Fibroblast of pulmonary artery (primary cell): Measurements from ENCODE around the gene CCDC184.

Experiments
- DNase-seq: peaks from one replicate; pipeline ENCODE4 v3.0.0-alpha.2; 2010; ENCODE audit warnings: low read depth
- H3K4me3 ChIP-seq: replicated peaks from 2 replicates; pipeline ENCODE4 v1.5.1; 2011; ENCODE audit warnings: low read depth, mild to moderate bottlenecking, control low read depth, low read length, moderate library complexity
- TF ChIP-seq, protein P1 (sequence below): IDR thresholded peaks from 2 replicates; pipeline ENCODE4 v1.5.1; 2011; ENCODE audit warnings: mild to moderate bottlenecking, control low read depth, low read length, inconsistent platforms; ENCODE audit errors: missing control alignments

Gene CCDC184

DNA sequence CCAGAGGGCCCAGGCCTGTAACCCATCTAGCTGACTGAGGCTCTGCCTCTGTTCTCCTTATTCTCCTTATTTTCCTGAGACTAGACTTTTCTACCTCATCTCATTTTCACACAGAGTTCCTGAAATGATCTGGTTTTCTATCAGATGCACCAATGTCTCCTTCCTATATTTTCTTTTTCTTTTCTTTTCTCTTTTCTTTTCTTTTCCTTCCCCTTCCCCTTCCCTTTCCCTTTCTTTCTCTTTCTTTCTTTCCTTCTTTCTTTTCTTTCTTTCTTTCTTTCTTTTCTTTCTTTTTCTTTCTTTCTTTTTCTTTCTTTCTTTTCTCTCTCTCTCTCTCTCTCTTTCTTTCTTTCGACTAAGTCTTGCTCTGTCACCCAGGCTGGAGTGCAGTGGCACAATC lies 3.0 kb upstream of the CCDC184 start:
- TF ChIP-seq, protein P1, sequence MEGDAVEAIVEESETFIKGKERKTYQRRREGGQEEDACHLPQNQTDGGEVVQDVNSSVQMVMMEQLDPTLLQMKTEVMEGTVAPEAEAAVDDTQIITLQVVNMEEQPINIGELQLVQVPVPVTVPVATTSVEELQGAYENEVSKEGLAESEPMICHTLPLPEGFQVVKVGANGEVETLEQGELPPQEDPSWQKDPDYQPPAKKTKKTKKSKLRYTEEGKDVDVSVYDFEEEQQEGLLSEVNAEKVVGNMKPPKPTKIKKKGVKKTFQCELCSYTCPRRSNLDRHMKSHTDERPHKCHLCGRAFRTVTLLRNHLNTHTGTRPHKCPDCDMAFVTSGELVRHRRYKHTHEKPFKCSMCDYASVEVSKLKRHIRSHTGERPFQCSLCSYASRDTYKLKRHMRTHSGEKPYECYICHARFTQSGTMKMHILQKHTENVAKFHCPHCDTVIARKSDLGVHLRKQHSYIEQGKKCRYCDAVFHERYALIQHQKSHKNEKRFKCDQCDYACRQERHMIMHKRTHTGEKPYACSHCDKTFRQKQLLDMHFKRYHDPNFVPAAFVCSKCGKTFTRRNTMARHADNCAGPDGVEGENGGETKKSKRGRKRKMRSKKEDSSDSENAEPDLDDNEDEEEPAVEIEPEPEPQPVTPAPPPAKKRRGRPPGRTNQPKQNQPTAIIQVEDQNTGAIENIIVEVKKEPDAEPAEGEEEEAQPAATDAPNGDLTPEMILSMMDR = no peak
- DNase-seq = no peak
- H3K4me3 ChIP-seq = no peak overlapping the region

DNA sequence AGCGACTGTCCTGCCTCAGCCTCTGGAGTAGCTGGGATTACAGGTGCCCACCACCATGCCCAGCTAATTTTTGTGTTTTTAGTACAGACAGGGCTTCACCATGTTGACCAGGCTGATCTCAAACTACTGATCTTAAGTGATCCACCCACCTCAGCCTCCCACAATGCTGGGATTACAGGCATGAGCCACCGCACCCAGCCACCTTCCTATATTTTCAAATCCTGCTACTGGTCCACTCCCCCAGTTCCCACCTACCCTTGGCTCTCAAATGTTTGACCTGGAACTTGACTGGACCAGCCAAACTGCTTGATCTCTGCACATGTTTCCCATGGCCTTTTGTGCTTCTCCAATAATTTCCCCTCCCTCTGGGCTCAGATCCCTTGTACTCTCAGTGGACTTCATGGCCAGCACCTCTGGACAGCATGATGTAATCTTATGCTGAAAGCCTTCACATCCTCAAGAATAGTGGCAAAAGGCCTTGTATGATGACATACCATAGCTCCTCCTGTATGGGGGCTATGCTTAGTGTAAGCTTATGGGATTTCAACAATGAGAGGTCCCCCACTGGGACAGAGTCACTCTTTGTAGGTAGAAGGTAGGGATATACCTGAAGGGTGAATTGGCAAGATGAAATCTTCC lies 2.5 kb upstream of the CCDC184 start:
- no peak overlapping the region for H3K4me3 ChIP-seq
- TF ChIP-seq, protein P1 = no peak
- no peak for DNase-seq

DNA sequence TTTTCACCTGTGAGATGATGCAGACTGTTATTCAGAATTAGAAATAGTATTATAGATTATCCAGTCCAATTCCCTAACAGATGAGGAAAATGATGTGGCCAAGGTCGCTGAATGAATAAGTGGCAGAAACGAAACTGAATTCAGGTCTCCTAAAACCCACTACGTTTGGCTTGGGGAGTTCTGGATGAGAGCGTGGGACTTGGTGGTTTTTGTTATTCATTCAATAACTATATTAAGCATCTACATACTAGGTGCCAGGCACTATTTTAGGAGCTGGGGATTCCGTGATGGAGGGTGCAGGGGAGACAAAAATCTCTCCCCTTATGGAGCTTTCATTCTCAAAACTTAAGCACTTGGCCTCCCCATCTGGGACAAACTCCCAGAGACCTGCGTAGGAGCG lies 813 bp upstream of the CCDC184 start:
- TF ChIP-seq, protein P1 = no peak
- H3K4me3 ChIP-seq = peak overlapping the region; percentile 73

DNA sequence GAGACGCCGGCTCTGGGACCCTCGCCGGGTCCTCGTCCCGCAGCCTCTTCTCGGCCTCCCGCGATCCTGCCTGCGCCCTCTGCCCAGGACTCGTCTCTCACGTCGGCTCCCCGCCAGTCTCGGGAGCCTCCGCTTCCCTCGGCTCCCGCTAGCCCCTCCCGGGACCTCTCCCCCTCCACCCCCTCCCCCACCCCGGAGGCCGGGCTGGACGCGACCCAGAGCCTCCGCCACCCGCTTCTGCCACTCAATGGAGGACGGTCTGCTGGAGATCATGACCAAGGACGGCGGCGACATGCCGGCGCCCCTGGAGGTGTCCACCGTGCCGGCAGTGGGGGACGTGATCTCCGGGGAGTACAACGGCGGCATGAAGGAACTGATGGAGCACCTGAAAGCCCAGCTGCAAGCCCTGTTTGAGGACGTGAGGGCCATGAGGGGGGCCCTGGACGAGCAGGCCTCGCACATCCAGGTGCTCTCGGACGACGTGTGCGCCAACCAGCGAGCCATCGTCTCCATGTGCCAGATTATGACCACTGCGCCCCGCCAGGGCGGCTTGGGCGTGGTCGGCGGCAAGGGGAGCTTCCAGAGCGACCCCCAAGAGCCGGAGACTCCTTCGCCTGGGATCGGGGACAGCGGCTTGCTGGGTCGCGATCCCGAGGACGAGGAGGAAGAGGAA lies 568 bp downstream of the CCDC184 start:
- TF ChIP-seq, protein P1 = no peak
- H3K4me3 ChIP-seq = peak overlapping the region; percentile 73
- DNase-seq = no peak

More for the DNA sequence above, 813 bp upstream of the CCDC184 start:
- no peak for DNase-seq

DNA sequence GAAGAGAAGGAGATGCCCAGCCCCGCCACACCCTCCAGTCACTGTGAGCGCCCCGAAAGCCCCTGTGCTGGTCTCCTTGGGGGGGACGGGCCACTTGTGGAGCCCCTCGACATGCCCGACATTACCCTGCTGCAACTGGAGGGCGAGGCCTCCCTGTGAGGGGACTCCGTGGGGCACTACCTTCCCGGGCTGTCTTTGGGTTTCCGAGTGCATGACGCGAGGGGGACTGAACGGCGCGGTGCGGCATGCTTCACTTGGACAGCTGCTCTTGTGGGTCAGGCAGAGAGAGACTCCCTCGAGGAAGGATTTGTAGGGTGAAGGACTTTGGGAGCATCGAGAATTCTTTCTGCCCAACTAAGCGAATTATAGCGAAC lies 1.1 kb downstream of the CCDC184 start:
- DNase-seq = no peak
- TF ChIP-seq, protein P1 = no peak
- no peak overlapping the region for H3K4me3 ChIP-seq

DNA sequence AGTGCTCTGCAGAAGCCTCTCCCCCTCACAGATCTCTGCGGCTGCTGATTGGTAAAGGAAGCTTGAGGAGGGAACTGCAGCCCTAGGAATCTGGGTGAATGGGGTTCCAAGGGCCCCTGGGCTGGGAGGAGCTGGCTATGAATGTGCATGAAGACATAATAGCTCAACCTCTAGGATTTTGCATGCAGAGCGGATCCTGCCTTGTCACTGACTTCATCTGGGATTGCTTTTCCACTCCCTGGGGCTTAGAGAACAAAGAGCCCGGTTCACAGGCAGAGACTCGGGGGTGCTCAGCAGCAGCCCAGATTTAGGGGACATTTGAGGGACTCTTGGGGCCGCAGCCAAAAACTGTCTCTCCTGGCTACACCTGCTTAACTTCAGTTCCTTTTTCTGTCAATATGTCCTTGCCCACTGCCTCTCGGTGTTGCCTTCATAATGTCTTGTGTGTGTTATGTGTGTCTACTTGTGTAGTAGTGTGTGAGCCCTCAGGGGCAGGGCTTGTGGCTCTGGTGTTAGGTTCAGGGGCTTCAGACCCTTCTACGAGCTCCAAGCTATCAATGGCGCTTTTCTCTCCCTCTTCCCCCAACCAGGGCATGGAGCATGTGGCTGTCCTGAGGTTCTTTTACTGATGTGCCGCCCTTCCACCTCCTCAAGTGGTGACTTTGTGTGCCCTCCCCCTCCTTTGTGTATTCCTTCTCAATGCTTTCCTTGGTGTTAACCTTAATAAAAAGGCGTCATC lies 1.9 kb downstream of the CCDC184 start:
- TF ChIP-seq, protein P1 = no peak
- no peak for DNase-seq

More for the DNA sequence above, 1.9 kb downstream of the CCDC184 start:
- H3K4me3 ChIP-seq = no peak overlapping the region
